ENCODE data around the gene ATG4C.

ATG4C gene

GRCh38 chr1:62884156-62884740 is 100.3 kb downstream of the ATG4C start:
- no peak for ATAC-seq (replicated peaks)
- Mint-ChIP-seq H3K27me3 (peaks cover 30 to 36% of the 10 kb centered on the region in 2 donors), H3K36me3 (ENCODE audit: insufficient read depth) (no peaks in the 10 kb centered on the region), H3K4me1 (ENCODE audit: low read depth in 2 of 2) (no peaks in the 10 kb centered on the region), H3K9me3 (no peaks in the 10 kb centered on the region), H3K4me3 (no peak overlapping the region), H3K27ac (no peak overlapping the region)
- no peak for DNase-seq

DNA sequence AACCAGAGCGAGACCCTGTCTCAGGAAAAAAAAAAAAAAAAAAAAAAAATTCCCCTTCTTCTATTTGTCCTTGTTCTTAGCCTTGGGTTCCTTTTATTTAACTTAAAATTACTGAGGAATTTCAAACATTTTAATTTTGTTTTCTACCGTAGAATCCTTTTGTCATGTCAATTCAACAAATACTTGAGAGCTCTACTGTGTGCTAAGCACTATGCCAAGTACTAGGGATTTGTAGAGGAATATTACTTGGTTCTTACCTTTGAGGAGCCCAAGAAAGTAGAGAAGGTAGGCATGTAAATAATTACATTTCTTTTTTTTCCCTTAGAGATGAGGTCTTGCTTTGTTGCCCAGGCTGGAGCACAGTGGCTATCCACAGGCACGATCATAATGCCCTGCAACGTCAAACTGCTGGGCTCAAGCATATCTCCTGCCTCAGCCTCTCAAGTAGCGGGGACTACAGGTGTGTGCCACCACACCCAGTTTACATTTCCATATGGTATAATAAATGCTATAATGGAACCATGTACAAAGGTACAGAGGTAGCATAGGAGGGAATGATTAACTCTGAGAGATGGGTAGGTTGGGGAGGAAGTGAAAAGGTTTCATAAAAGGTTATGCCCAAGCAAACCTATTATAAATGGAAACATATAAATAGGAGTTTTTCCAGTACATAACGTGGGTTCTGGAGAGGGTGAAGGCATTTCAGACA is 104.0 kb downstream of the ATG4C start:
- Mint-ChIP-seq H3K27me3 (peaks cover 23 to 41% of the 10 kb centered on the region in 2 donors), H3K27ac (no peak overlapping the region), H3K4me1 (ENCODE audit: low read depth in 2 of 2) (no peaks in the 10 kb centered on the region), H3K36me3 (ENCODE audit: insufficient read depth) (no peaks in the 10 kb centered on the region), H3K9me3 (no peaks in the 10 kb centered on the region), H3K4me3 (no peak overlapping the region)
- ATAC-seq (replicated peaks) = no peak
- DNase-seq = no peak

DNA sequence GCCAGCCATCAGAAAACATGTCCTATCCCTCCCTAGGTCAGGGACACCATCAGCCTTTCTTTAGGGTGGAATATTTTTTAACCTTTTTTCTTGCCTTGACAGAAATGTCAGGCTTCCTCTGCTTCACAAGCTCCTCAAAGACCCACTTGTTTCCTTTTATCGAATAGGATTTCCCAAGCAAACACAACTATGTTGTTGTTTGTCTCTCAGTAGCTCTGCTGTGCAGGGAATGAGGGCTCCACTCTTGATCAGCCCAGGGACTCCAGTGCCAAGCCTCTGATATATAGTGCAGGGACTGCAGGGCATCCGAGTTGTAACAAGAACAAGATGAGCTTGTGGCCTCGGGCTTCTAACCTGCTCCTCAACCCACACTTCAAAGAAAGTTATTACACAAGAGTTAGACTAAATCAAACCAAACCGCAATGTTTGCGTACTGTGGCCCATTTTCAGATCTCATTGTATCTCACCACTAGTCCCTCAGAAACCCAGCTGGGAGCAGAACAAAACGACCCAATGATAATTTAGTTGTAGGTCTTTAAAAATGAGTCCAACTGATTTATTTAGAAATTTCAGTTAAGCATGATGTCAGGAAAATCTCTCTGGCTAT is 108.1 kb downstream of the ATG4C start:
- H3K36me3 Mint-ChIP-seq (ENCODE audit: insufficient read depth) = no peaks in the 10 kb centered on the region
- no peak overlapping the region for H3K27ac Mint-ChIP-seq
- peaks cover 27 to 31% of the 10 kb centered on the region in 2 donors for H3K27me3 Mint-ChIP-seq
- no peak for ATAC-seq (replicated peaks)
- no peaks in the 10 kb centered on the region for H3K4me1 Mint-ChIP-seq (ENCODE audit: low read depth in 2 of 2)
- no peak overlapping the region for H3K4me3 Mint-ChIP-seq
- DNase-seq = no peak
- no peaks in the 10 kb centered on the region for H3K9me3 Mint-ChIP-seq

- Mint-ChIP-seq H3K4me3 (no peak overlapping the region), H3K36me3 (ENCODE audit: insufficient read depth) (no peaks in the 10 kb centered on the region), H3K9me3 (no peaks in the 10 kb centered on the region), H3K4me1 (ENCODE audit: low read depth in 2 of 2) (no peaks in the 10 kb centered on the region), H3K27ac (no peak overlapping the region), H3K27me3 (peaks cover 12 to 24% of the 10 kb centered on the region in 2 donors)
- ATAC-seq (replicated peaks) (no peak), DNase-seq (no peak)
Measured at GRCh38 chr1:62897788-62898187, 113.9 kb downstream of the ATG4C start.

DNA sequence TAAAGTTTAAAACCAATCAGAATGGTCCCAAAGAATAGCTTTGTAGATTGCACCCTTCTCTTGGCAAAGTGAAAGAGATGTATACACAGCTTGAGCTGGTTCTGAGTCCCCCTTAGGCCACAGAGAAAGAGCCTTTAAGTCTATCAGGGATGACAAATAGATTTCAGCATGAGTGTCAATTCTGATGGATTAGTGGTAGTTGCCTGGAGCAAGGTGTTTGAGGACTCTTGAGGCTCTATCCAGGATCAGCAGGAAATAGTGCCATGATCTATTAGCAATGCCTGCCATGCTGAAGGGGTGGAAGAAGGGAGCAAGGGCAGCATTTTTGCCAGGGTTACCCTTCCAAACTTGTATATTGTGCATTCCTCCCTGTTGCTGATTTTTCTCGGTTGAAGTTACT is 116.6 kb downstream of the ATG4C start:
- ATAC-seq (replicated peaks) = no peak
- H3K27ac Mint-ChIP-seq = no peak overlapping the region

GRCh38 chr1:62901650-62902049 is 117.7 kb downstream of the ATG4C start:
- no peaks in the 10 kb centered on the region for H3K36me3 Mint-ChIP-seq (ENCODE audit: insufficient read depth)
- DNase-seq (no peak), ATAC-seq (replicated peaks) (no peak)
- no peak overlapping the region for H3K4me3 Mint-ChIP-seq
- H3K4me1 Mint-ChIP-seq (ENCODE audit: low read depth in 2 of 2) = no peaks in the 10 kb centered on the region
- peaks cover 0 to 11% of the 10 kb centered on the region in 2 donors for H3K27me3 Mint-ChIP-seq
- no peaks in the 10 kb centered on the region for H3K9me3 Mint-ChIP-seq
- no peak overlapping the region for H3K27ac Mint-ChIP-seq

More for the DNA sequence above, 116.6 kb downstream of the ATG4C start:
- Mint-ChIP-seq H3K36me3 (ENCODE audit: insufficient read depth) (no peaks in the 10 kb centered on the region), H3K4me1 (ENCODE audit: low read depth in 2 of 2) (no peaks in the 10 kb centered on the region), H3K9me3 (no peaks in the 10 kb centered on the region), H3K4me3 (no peak overlapping the region), H3K27me3 (peaks cover 3 to 15% of the 10 kb centered on the region in 2 donors)
- DNase-seq = no peak

- Mint-ChIP-seq H3K27me3 (peaks cover 4 to 11% of the 10 kb centered on the region in 2 donors), H3K36me3 (ENCODE audit: insufficient read depth) (peaks cover 2% of the 10 kb centered on the region), H3K4me3 (no peak overlapping the region), H3K27ac (no peak overlapping the region), H3K9me3 (no peaks in the 10 kb centered on the region), H3K4me1 (ENCODE audit: low read depth in 2 of 2) (no peaks in the 10 kb centered on the region)
- ATAC-seq (replicated peaks) (no peak), DNase-seq (no peak)
Measured at GRCh38 chr1:62903522-62903921, 119.6 kb downstream of the ATG4C start.

DNA sequence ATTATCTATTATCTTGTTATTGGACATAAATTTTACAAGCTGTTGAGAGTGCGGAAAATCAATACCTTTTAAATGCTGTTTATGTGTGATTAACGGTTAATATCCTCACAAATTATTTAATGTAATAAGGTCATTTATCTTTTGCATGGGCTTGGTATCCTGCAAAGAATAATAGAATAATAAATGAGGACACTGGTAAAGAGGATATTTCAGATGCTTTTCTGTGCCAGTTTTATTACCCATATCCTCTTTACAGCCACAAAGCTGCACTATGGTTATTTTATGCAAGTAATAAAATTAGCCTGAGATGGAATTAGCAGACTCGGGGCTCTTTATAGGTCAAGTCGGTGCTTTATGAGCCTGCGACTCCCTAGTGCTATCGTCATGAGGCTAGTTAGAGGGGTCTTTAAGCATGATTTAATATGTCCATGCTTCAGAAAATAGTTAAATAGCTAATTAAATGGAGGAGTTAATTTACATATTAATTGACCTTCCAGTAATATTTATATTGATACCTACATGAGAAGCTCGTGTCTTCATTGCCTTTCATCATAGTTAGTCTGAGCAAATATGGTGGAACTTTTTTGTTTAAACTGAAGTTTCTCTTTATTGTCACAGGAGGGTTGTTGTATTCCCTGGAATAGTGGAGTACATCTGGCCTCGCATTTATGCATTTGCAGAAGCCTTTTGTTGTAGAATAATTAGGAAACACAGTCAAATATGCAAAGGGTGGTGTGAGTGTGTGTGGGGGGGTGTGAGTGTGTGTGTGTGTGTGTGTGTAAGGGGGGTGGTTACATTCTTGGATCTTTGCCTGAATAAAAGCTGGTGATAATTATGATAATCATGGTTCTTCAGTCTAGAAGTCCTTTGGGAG is 120.3 kb downstream of the ATG4C start:
- no peak for ATAC-seq (replicated peaks)
- no peak overlapping the region for H3K4me3 Mint-ChIP-seq
- H3K9me3 Mint-ChIP-seq = no peaks in the 10 kb centered on the region
- no peak for DNase-seq
- no peak overlapping the region for H3K27ac Mint-ChIP-seq
- peaks cover 2% of the 10 kb centered on the region for H3K36me3 Mint-ChIP-seq (ENCODE audit: insufficient read depth)
- H3K27me3 Mint-ChIP-seq = peaks cover 4 to 11% of the 10 kb centered on the region in 2 donors
- H3K4me1 Mint-ChIP-seq (ENCODE audit: low read depth in 2 of 2) = no peaks in the 10 kb centered on the region

DNA sequence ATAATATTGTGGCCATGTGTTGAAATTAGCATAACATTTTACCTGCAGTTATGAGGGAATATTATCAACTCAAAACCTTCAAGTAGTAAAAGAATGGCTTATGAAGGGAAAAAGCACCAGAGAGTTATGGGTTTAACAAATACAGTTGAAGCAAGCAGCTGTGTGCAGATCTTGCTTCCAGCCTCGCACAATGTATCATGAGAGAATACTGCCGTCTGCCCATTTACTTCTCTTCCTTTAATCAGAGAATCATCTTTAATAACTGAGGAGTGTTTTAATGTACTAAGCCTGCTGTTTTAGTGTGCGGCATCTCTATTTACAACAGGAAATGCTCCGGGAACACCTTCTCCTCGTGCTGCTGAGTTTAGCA is 120.9 kb downstream of the ATG4C start:
- H3K36me3 Mint-ChIP-seq (ENCODE audit: insufficient read depth) = peaks cover 2% of the 10 kb centered on the region

GRCh38 chr1:62905309-62905708 is 121.4 kb downstream of the ATG4C start:
- Mint-ChIP-seq H3K4me3 (no peak overlapping the region), H3K27ac (no peak overlapping the region), H3K9me3 (no peaks in the 10 kb centered on the region), H3K4me1 (ENCODE audit: low read depth in 2 of 2) (no peaks in the 10 kb centered on the region), H3K27me3 (peaks cover 4 to 11% of the 10 kb centered on the region in 2 donors), H3K36me3 (ENCODE audit: insufficient read depth) (peaks cover 2% of the 10 kb centered on the region)
- ATAC-seq (replicated peaks) (no peak), DNase-seq (no peak)

More for the DNA sequence above, 120.9 kb downstream of the ATG4C start:
- no peaks in the 10 kb centered on the region for H3K4me1 Mint-ChIP-seq (ENCODE audit: low read depth in 2 of 2)
- no peak overlapping the region for H3K27ac Mint-ChIP-seq
- no peaks in the 10 kb centered on the region for H3K9me3 Mint-ChIP-seq
- DNase-seq = no peak
- H3K4me3 Mint-ChIP-seq = no peak overlapping the region
- peaks cover 4 to 11% of the 10 kb centered on the region in 2 donors for H3K27me3 Mint-ChIP-seq
- no peak for ATAC-seq (replicated peaks)

GRCh38 chr1:62905872-62906271 is 121.9 kb downstream of the ATG4C start:
- peaks cover 2% of the 10 kb centered on the region for H3K36me3 Mint-ChIP-seq (ENCODE audit: insufficient read depth)
- ATAC-seq (replicated peaks) (no peak), DNase-seq (no peak)
- H3K27ac Mint-ChIP-seq = no peak overlapping the region
- H3K27me3 Mint-ChIP-seq = peaks cover 4 to 11% of the 10 kb centered on the region in 2 donors
- no peaks in the 10 kb centered on the region for H3K4me1 Mint-ChIP-seq (ENCODE audit: low read depth in 2 of 2)
- no peaks in the 10 kb centered on the region for H3K9me3 Mint-ChIP-seq
- no peak overlapping the region for H3K4me3 Mint-ChIP-seq

GRCh38 chr1:62906428-62906886 is 122.5 kb downstream of the ATG4C start:
- Mint-ChIP-seq H3K27ac (no peak overlapping the region), H3K9me3 (no peaks in the 10 kb centered on the region), H3K4me1 (ENCODE audit: low read depth in 2 of 2) (no peaks in the 10 kb centered on the region), H3K4me3 (no peak overlapping the region), H3K27me3 (peaks cover 4 to 11% of the 10 kb centered on the region in 2 donors), H3K36me3 (ENCODE audit: insufficient read depth) (peaks cover 2% of the 10 kb centered on the region)
- ATAC-seq (replicated peaks) (no peak), DNase-seq (no peak)

- Mint-ChIP-seq H3K27ac (no peak overlapping the region), H3K4me3 (no peak overlapping the region), H3K36me3 (ENCODE audit: insufficient read depth) (peaks cover 2% of the 10 kb centered on the region), H3K4me1 (ENCODE audit: low read depth in 2 of 2) (no peaks in the 10 kb centered on the region), H3K9me3 (no peaks in the 10 kb centered on the region), H3K27me3 (peaks cover 4 to 11% of the 10 kb centered on the region in 2 donors)
- ATAC-seq (replicated peaks) = no peak
- DNase-seq = no peak
Measured at GRCh38 chr1:62908168-62908695, 124.3 kb downstream of the ATG4C start.

Measured in effector memory CD8-positive, alpha-beta T cell (primary cell).